ENCODE measurements around the gene DMRTC1.
"Not testable (repeated sequence)": the region's sequence is repeated elsewhere in the genome, so short reads cannot be mapped to it uniquely, and the experiment has no call there.

DMRTC1 gene

DNA sequence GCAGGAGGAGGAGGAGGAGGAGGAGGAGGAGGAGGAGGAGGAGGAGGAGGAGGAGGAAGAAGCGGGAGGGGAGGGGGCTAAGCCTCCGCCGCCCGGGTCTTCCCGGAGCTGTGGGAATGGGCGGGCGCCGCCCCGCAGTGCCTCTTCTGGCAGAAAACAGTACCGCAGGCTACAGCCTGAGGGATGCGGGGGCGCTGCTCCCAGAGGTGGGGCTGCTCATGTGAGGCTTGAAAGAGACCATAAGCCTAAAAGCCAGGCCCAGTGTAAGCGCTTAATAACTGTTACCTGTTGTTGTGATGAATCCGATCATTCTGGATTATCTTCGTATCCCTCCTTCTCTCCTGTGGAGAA, at the start of gene DMRTC1:
TSS of gene DMRTC1 (minus strand) at position 19 of the 351 bp plus-strand sequence. CDS start 68,143 bp downstream, outside the sequence.
- DNase-seq = not testable (repeated sequence)

DNA sequence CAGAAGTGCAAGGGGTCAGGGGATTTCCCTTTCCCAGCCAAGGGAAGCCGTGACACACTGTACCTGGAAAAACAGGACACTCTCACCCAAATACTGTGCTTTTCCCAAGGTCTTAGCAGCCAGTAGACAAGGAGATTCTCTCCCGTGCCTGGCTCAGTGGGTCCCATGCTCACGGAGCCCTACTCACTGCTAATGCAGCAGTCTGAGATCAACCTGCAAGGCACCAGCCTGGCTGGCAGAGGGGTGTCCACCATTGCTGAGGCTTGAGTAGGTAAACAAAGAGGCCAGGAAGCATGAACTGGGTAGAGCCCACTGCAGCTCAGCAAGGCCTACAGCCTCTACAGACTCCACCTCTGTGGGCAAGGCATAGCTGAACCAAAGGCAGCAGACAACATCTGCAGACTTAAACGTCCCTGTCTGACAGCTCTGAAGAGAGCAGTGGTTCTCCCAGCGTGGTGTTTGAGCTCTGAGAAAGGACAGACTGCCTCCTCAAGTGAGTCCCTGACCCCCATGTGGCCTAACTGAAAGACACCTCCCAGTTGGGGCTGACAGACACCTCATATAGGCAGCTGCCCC, 37.3 kb upstream of the DMRTC1 start:
- not testable (repeated sequence) for DNase-seq

DNA sequence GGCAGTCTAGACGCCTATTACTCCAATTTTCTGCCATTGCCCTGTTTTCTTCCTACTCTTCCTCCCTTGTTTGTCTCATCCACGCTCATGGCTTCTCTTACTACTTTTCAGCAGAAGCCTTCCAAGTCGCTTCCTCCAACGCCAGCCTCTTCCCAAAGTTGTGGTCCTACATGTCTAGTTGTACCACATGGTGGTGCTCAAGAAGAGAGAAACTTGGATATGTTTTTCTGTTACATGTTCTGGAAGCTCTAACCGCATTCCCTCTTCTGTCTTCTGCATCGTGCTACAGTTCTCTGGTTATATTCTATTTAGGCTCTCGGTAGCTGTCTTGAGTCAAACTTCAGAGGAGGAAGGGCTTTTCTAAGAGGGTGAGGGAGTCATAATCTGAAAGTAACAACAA, 31.2 kb upstream of the DMRTC1 start:
- DNase-seq = not testable (repeated sequence)

- DNase-seq = not testable (repeated sequence)
These were observed 28.2 kb upstream of the DMRTC1 start for GRCh38 chrX:72971859-72972258.

- not testable (repeated sequence) for DNase-seq
These were observed 16.3 kb upstream of the DMRTC1 start for GRCh38 chrX:72959971-72960370.

DNA sequence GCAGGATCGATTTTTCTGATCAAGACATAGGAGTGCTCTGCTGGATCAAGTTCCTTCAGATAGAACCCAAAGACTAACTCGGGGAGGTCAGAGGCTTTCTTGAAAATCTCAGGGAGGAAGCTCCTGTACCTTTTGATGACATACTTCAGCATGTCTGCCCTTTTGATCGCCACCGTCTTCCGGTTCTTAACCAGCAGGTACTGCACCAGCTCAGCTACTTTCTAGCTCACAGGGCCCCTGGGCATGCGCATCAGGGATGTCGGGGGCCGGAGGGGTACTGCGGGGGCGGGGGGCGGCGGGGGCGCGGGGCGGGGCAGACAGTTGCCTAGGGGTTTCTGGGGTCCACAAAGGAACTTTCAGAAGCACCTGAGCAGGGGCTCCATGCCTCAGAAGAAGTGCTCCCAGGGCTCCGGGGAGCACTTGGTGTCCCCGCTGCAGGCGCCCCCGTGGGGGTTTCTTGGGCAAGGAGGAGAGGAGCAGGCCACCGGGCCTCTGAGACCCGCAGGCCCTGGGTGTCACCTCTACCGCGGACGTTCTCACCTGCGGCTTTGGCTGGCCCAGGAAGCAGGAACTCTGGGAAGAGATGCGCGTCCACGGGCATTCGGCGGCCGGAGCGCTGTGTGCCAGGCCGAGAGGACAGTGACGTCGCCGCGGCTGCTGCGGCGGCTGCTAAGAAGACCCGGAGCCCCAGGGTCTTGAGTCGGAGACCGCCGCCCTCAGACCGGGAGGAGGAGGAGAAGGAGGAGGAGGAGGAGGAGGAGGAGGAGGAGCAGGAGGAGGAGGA, 410 bp downstream of the DMRTC1 start:
- not testable (repeated sequence) for DNase-seq

GRCh38 chrX:72942272-72942671, 1.4 kb downstream of the DMRTC1 start:
- DNase-seq = not testable (repeated sequence)

GRCh38 chrX:72937906-72938305, 5.7 kb downstream of the DMRTC1 start, which contains the start of gene FAM236A:
TSS of gene FAM236A (plus strand) at chrX:72938206. CDS start at chrX:72938263, 57 bp downstream.
- not testable (repeated sequence) for DNase-seq

DNA sequence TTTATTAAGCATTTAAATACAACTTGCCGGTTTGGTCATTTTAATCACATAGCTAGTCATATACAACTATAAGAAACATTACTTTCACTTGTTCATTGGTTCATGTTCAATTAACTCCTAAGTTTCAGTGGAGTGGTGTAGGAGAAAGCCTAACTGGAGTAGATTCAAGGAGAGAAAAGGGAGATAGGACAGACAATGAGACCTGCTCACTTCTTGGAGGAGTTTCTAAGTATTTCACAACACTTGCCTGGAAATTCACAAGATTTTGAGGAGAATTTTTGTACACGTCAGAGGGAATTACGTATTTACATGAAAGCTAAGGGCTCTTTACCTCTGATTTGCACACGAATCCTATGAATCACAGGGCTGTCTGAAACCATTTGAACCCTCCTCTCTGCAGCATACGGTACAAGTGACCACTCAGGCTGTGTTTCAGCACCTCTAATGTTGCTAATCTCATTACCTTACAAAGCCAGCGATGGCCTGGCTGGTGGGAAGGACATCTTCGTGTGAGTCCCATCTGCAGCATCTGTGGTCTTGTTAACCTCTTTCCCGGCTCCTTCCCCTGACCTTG, 6.7 kb downstream of the DMRTC1 start:
- DNase-seq = not testable (repeated sequence)

DNA sequence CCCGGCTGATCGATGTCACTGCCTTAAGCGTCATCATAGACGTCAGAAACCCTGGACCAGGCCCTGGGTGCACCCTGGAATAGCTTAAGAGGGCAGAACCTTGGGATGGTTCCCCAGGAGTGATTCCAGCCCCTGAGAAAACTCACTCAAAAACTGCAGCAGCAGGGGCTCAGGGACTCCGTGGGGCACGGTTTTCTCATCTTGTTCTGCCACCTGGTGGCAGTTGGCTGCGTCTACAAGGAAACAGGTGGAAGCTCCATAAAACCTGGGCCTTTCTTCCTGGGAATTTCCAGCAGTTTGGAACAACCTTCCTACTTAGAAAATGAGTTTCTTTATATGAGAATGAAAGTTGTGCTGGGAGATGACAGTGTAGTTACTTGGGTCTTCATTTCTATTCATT, 7.2 kb downstream of the DMRTC1 start:
- not testable (repeated sequence) for DNase-seq

- DNase-seq = not testable (repeated sequence)
These were observed 11.4 kb downstream of the DMRTC1 start for GRCh38 chrX:72932283-72932682.

DNA sequence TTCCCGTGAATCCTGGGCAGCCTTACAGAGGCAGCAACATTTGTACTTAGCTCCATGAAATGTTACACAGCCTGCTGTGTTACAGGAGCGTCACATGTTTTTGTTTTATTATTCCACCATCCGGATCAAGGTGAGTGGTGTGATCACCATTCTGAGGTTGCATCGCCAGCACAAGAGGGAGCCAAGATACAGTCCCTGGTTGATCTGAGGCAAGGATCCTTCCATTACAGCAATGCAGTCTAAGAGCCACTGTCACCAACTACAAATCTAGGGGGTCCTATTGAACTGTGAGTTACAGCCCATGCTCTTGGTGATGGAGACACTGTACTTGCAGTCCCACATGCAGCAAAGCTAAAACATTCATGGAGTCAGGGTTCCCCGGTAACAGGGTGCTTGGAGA, 27.5 kb downstream of the DMRTC1 start:
- DNase-seq = not testable (repeated sequence)

- not testable (repeated sequence) for DNase-seq
These were observed 31.3 kb downstream of the DMRTC1 start, which contains the start of gene FAM236C for GRCh38 chrX:72912315-72912714. TSS of gene FAM236C (plus strand) at chrX:72912615. CDS start at chrX:72912715, 100 bp downstream.

GRCh38 chrX:72889740-72890139, 53.9 kb downstream of the DMRTC1 start:
- not testable (repeated sequence) for DNase-seq

DNA sequence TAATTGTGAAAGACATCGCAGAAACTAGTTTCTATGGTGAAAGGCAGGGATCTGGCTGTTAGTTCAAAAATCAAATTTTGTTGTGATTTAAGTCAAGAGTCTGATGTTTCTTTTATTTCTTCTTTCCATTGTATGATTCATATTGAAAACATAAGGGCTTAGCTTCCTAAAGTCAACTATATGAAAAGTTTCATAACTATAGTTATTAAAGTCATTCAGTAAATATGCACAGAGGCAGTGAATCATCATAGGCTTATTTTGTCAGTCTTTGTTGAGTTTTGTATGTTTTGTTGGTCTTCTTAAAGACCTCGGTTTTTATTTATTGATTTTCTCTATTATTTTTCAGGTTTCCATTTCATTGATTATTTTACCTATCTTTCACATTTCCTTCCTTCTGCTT, 60.7 kb downstream of the DMRTC1 start:
- DNase-seq = not testable (repeated sequence)

GRCh38 chrX:72837532-72837931, 106.1 kb downstream of the DMRTC1 start:
- not testable (repeated sequence) for DNase-seq

GRCh38 chrX:72830701-72831100, 112.9 kb downstream of the DMRTC1 start:
- DNase-seq = not testable (repeated sequence)

All from activated CD4-positive, alpha-beta T cell treated with anti-CD3 and anti-CD28 coated beads, Interleukin-2, amount 50 U/mL, for 4 hours (primary cell).